ENCODE data around the gene SBNO2.

SBNO2 gene

GRCh38 chr19:1171755-1172352 is 2.2 kb downstream of the SBNO2 start:
- ATAC-seq: no peak
- TF ChIP-seq BACH2 (CRISPR knock-in tag; IDR thresholded peaks at IDR 0.05; ENCODE audit: borderline replicate concordance): no peak
- TF ChIP-seq ISL1 (CRISPR knock-in tag; IDR thresholded peaks at IDR 0.05): no peak
- TF ChIP-seq SNAI2 (CRISPR knock-in tag; IDR thresholded peaks at IDR 0.05): no peak
- no peak for TF ChIP-seq RARB (CRISPR knock-in tag; IDR thresholded peaks at IDR 0.05)
- no peak for TF ChIP-seq PPARA (CRISPR knock-in tag; IDR thresholded peaks at IDR 0.05; ENCODE audit: borderline replicate concordance)
- no peak for TF ChIP-seq ZNF8 (CRISPR knock-in tag; IDR thresholded peaks at IDR 0.05)
- TF ChIP-seq GLIS3 (CRISPR knock-in tag; IDR thresholded peaks at IDR 0.05): no peak
- no peak for TF ChIP-seq POU6F1 (CRISPR knock-in tag; IDR thresholded peaks at IDR 0.05; ENCODE audit: borderline replicate concordance, low read depth)
- TF ChIP-seq ESRRG (CRISPR knock-in tag; IDR thresholded peaks at IDR 0.05): no peak
- TF ChIP-seq ZFP30 (CRISPR knock-in tag; IDR thresholded peaks at IDR 0.05): no peak
- TF ChIP-seq CSRNP3 (CRISPR knock-in tag; IDR thresholded peaks at IDR 0.05): no peak
- no peak for TF ChIP-seq OSR1 (CRISPR knock-in tag; IDR thresholded peaks at IDR 0.05)
- TF ChIP-seq ZNF70 (CRISPR knock-in tag; IDR thresholded peaks at IDR 0.05): no peak
- no peak for TF ChIP-seq ZC3H10 (CRISPR knock-in tag; IDR thresholded peaks at IDR 0.05)
- TF ChIP-seq CREB5 (CRISPR knock-in tag; IDR thresholded peaks at IDR 0.05; ENCODE audit: low read depth): no peak
- TF ChIP-seq CSDC2 (CRISPR knock-in tag; IDR thresholded peaks at IDR 0.05): no peak
- no peak for TF ChIP-seq PATZ1 (CRISPR knock-in tag; IDR thresholded peaks at IDR 0.05; ENCODE audit: borderline replicate concordance)
- no peak for TF ChIP-seq ZFP3 (CRISPR knock-in tag; IDR thresholded peaks at IDR 0.05)

- no peak for TF ChIP-seq RARB (CRISPR knock-in tag; IDR thresholded peaks at IDR 0.05)
- no peak for TF ChIP-seq BACH2 (CRISPR knock-in tag; IDR thresholded peaks at IDR 0.05; ENCODE audit: borderline replicate concordance)
- TF ChIP-seq CSDC2 (CRISPR knock-in tag; IDR thresholded peaks at IDR 0.05): no peak
- no peak for TF ChIP-seq ZC3H10 (CRISPR knock-in tag; IDR thresholded peaks at IDR 0.05)
- no peak for TF ChIP-seq ZFP30 (CRISPR knock-in tag; IDR thresholded peaks at IDR 0.05)
- no peak for TF ChIP-seq ZFP3 (CRISPR knock-in tag; IDR thresholded peaks at IDR 0.05)
- TF ChIP-seq GLIS3 (CRISPR knock-in tag; IDR thresholded peaks at IDR 0.05): no peak
- no peak for TF ChIP-seq SNAI2 (CRISPR knock-in tag; IDR thresholded peaks at IDR 0.05)
- no peak for TF ChIP-seq ZNF565 (CRISPR knock-in tag; conservative IDR thresholded peaks at IDR 0.05; ENCODE audit: low read depth)
- TF ChIP-seq TOX (CRISPR knock-in tag; IDR thresholded peaks at IDR 0.05; ENCODE audit: borderline replicate concordance): no peak
- TF ChIP-seq CSRNP3 (CRISPR knock-in tag; IDR thresholded peaks at IDR 0.05): no peak
- TF ChIP-seq ESRRG (CRISPR knock-in tag; IDR thresholded peaks at IDR 0.05): no peak
- no peak for TF ChIP-seq ISL1 (CRISPR knock-in tag; IDR thresholded peaks at IDR 0.05)
- no peak for ATAC-seq
Measured at GRCh38 chr19:1170938-1171754, 2.9 kb downstream of the SBNO2 start.
